GM10248 (cell line): Measurements from ENCODE around the gene RUNX1.

Source experiments
- CTCF ChIA-PET: fragments of 300-600 bp; sonication (Branson Sonifier 250); formaldehyde crosslinking; extraction: SDS; loops from one replicate; lab custom pipeline; 2021; ENCODE audit warnings: antibody characterized with exemption; lab: Yijun Ruan, JAX
- POLR2A ChIA-PET: fragments of 350-650 bp; sonication (Branson Sonifier 250); formaldehyde crosslinking; extraction: SDS; loops from one replicate; lab custom pipeline; 2020; ENCODE audit warnings: antibody characterized with exemption; lab: Yijun Ruan, JAX
- DNase-seq: peaks from one replicate; pipeline ENCODE4 v3.0.0; 2012; ENCODE audit errors: extremely low spot score
- CTCF ChIP-seq: IDR thresholded peaks from 2 replicates; pipeline ENCODE4 v1.5.1; 2012; ENCODE audit warnings: mild to moderate bottlenecking, low read depth; ENCODE audit errors: extremely low read depth, missing control alignments, control extremely low read depth

Gene RUNX1

DNA sequence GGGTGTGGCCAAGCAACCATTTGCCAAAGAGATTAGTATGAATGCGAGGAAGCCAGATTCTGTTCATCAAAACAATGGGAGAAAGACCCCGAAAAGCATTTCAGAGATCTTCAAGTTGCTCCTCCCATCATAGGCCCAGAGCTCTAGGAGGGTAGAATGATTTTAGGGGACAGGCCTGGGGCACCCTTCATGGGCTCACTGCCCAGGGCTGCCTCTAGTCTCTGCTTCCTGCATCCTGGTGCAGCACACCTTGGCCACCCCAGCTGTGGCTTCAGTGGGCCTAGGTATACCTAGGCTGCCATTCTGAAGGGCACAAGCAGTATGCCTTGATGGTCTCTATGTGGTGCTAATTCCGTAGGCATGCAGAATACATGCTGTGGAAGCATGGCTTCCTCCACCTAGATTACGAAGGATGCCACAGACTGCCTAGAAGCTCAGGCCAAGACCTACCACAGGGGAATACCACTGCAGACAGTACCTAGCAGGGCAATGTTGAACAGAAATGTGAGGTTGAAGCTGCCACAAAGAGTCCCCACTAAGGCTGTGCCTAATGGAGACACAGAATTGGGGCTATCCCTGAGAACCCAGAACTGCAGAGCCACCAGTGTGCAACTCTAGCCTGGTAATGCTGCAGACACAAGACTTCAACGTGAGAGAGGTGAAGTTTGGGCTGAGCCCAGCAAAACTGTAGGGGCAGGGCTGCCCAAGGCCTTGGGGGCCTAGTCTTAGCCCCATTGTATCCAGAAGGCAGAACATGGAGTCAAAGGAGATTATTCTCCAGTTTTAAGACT is 221.5 kb downstream of the RUNX1 start:
- no peak for TF ChIP-seq CTCF
- ChIA-PET CTCF (interaction anchor here (1.3 to 2.0 kb wide), 3 partner anchors 17 to 134 kb away, joined by 3 to 6 read pairs (median 4); no protein-coding TSS in a partner anchor), POLR2A (no interaction called here)
- no peak for DNase-seq

- POLR2A ChIA-PET = no interaction called here
- no peak for TF ChIP-seq CTCF
- DNase-seq = no peak
- CTCF ChIA-PET = interaction anchor here (1.3 to 2.0 kb wide), 2 partner anchors 16 to 58 kb away, joined by 3 to 6 read pairs; no protein-coding TSS in a partner anchor
These were observed 222.3 kb downstream of the RUNX1 start for GRCh38 chr21:34826836-34827235.

DNA sequence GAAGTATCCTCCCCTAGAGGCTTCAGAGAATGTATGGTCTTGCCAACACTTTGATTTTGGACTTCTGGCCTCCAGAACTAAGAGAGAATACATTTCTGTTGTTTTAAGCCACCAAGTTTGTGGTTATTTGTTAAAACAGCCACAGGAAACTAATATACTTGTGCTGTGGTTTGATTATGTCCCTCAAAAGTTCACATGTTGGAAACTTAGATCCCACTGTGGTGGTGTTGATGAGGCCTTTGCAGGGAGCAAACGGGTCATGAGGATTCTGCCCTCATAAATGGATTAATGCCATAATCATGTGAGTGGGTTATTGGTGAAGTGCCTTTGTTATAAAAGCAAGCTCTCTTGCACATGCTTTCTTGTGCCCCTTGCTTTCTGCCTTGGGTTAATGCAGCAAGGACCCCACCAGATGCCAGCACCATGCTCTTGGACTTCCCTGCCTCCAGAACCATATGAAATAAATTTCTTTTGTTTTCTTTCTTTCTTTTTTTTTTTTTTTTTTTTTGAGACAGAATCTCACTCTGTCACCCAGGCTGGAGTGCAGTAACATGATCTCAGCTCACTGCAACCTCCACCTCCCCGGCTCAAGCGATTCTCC is 223.1 kb downstream of the RUNX1 start:
- ChIA-PET CTCF (no interaction called here), POLR2A (no interaction called here)
- no peak for TF ChIP-seq CTCF
- DNase-seq = no peak

GRCh38 chr21:34825101-34825500 is 224.0 kb downstream of the RUNX1 start:
- POLR2A ChIA-PET = no interaction called here

GRCh38 chr21:34824314-34824713 is 224.8 kb downstream of the RUNX1 start:
- POLR2A ChIA-PET = no interaction called here
- no peak for DNase-seq
- CTCF ChIA-PET = no interaction called here

More at GRCh38 chr21:34825101-34825500, 224.0 kb downstream of the RUNX1 start:
- no peak for TF ChIP-seq CTCF
- no peak for DNase-seq
- CTCF ChIA-PET = interaction anchor here (1.0 kb wide), 1 partner anchor 20 kb away, joined by 3 read pairs; no protein-coding TSS in a partner anchor

GRCh38 chr21:34822942-34823341 is 226.2 kb downstream of the RUNX1 start:
- no peak for DNase-seq
- no peak for TF ChIP-seq CTCF
- ChIA-PET CTCF (interaction anchor here (2.1 kb wide), 1 partner anchor 11 kb away, joined by 5 read pairs; no protein-coding TSS in a partner anchor), POLR2A (no interaction called here)

More at GRCh38 chr21:34824314-34824713, 224.8 kb downstream of the RUNX1 start:
- TF ChIP-seq CTCF = no peak
